Superior temporal gyrus (tissue), 1 donor: ENCODE measurements around the gene IGDCC3.
"Not testable (repeated sequence)": the region's sequence is repeated elsewhere in the genome, so short reads cannot be mapped to it uniquely, and the experiment has no call there.

Experiments
- DNase-seq: peaks from one replicate; pipeline ENCODE4 v3.0.0-alpha.2; 2016; ENCODE audit errors: extremely low spot score

The IGDCC3 gene

GRCh38 chr15:65370885-65371284 lies 6.9 kb downstream of the IGDCC3 start:
- no peak for DNase-seq

- no peak for DNase-seq
These were observed 8.2 kb downstream of the IGDCC3 start for GRCh38 chr15:65369651-65370050.

DNA sequence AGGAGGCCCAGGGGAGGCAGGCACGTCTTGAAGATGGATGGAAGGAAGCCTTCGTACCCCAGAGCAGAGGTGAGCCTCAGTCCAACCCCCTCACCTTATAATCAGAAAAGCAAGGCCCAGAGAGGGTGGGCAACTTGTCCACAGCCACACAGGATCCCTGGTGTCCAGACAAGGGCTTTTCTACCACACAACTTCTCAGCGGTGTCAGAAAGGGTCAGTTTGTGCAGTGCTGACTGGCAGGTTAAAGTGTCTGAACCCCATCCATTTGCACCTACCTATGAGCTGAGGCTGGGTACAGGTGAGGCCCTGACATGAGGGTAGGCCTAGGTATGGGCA lies 8.6 kb downstream of the IGDCC3 start:
- DNase-seq = no peak

DNA sequence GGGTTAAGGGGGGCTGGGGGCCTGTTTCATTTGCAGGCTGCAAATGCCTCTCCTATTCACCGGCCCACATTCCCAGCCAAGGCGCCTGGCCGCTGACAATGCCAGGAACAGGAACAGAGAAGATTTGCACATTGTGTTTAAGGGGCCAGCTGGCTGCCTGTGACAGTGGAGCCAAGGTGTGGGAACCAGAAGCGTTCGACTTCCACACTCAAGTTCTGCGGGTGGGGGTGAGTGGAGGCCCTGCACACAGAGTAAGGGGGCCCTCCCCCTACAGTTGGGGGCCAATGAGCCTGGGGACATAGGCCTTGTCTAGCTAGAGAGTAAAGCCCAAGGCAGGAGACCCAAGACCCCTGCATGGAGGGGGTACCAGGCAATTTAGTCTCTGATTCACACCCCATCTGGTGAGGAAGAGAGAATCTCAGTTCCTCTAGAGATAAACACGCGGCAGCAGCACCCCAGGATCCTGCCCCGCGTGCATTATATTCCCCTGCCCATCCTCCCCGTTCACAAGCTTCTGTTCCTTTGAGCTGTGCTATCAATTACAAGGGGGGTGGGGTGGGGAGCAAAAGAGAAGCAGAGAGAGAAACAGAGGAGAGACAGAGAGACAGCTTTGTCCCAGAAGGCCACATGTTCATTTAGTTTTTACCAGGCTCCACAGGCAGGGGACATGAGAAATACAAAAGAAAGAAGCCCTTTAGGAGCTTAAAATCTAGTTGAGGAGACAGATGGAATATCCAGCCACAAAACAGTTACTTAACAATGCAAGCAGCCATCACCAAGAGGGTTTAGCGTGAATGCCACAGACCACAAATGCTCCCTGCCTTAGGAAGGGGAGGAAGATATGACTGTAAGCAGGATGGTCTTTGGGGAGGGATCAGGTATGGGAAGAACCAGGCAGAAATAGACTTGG lies 9.2 kb downstream of the IGDCC3 start:
- DNase-seq = peak; percentile 41

DNA sequence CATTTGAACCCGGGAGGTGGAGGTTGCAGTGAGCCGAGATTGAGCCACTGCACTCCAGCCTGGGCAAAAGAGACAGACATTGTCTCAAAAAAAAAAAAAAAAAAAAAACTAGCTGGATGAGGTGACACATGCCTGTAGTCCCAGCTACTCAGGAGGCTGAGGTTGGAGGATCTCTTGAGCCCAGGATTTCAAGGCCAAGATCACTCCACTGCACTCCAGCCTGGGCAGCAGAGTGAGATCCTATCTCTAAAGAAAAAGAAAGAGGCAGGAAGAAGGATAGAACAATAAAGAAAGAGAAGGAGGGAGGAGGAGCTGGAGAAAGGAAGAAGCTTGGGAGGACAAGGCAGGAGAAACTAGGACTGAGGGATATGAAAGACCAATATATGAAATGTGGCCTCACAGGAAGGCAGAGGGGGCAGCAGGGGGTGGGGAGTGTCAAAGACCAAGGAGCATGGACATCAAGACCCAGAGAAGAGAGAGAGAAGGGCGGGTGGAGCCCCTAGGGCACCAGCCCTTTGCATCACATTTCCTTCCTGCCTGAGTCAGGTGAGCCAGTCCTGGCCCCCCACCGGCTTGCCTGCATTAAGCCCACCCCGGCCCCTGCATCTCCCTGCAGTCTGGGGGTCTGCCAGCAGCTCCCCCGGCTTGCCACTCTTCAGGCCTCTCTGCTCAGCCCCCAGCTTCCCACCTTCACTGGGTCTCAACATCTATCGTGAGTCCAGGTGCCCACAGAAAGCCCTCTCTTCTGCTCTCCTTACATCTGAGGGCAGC lies 11.5 kb downstream of the IGDCC3 start:
- DNase-seq = no peak

- DNase-seq = no peak
These were observed 12.6 kb downstream of the IGDCC3 start for GRCh38 chr15:65365229-65365628.

- DNase-seq = no peak
These were observed 14.0 kb downstream of the IGDCC3 start for GRCh38 chr15:65363766-65364165.

GRCh38 chr15:65363306-65363705 lies 14.5 kb downstream of the IGDCC3 start:
- no peak for DNase-seq

- no peak for DNase-seq
These were observed 15.3 kb downstream of the IGDCC3 start for GRCh38 chr15:65362491-65362890.

- DNase-seq = no peak
These were observed 15.9 kb downstream of the IGDCC3 start for GRCh38 chr15:65361708-65362459.

- DNase-seq = no peak
These were observed 17.3 kb downstream of the IGDCC3 start for GRCh38 chr15:65360506-65360905.

DNA sequence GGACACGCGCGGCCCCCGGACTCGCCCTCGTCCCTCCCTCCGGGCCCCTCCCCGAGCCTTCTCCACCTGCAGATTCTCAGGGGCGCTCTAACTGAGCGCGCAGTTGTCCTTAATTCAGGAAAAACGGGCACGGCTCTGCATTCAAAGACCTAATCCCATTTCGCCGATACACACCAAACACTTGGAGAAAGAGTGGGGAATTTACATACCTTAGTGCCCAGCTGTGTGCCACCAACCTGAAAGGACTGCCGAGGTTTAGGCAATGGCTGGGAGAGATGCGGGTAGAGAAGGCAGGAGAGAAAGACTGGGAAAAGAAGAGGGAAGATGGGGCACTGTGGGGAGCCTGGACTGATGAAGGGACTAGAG lies 21.8 kb downstream of the IGDCC3 start:
- peak; percentile 29 for DNase-seq

- peak; percentile 87 for DNase-seq
These were observed 22.4 kb downstream of the IGDCC3 start for GRCh38 chr15:65355173-65355987.

GRCh38 chr15:65354835-65355172 lies 23.0 kb downstream of the IGDCC3 start:
- no peak for DNase-seq

DNA sequence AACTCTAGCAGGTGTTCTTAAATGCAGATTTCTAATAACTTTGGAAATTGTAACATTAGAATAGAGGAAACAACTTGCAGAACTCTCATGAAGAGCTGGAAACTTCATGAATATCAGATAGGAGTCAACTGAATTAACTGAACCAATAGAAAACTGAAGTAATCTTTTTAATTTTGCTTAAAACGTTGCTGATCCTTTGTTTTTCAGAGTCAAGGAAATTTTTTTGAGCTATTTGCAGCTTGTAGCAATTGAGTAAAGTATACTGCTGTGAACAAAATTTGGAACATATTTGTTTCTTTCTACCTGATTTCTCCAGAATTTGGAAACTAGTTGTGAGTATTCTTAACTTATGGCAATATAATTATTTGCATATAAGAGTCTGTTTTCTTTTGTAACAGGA lies 25.8 kb downstream of the IGDCC3 start:
- not testable (repeated sequence) for DNase-seq

GRCh38 chr15:65349338-65349737 lies 28.5 kb downstream of the IGDCC3 start:
- DNase-seq = no peak

DNA sequence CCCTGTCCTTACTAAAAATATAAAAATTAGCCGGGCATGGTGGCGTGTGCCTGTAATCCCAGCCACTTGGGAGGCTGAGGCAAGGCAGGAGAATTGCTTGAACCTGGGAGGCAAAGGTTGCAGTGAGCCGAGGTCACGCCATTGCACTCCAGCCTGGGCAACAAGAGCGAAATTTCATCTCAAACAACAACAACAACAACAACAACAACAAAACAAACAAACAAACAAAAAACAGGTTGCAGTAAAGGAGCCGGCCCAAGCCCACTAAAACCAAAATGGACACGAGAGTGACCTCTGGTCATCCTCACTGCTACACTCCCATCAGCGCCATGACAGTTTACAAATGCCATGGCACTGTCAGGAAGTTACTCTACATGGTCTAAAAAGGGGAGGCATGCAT lies 30.0 kb downstream of the IGDCC3 start:
- not testable (repeated sequence) for DNase-seq

DNA sequence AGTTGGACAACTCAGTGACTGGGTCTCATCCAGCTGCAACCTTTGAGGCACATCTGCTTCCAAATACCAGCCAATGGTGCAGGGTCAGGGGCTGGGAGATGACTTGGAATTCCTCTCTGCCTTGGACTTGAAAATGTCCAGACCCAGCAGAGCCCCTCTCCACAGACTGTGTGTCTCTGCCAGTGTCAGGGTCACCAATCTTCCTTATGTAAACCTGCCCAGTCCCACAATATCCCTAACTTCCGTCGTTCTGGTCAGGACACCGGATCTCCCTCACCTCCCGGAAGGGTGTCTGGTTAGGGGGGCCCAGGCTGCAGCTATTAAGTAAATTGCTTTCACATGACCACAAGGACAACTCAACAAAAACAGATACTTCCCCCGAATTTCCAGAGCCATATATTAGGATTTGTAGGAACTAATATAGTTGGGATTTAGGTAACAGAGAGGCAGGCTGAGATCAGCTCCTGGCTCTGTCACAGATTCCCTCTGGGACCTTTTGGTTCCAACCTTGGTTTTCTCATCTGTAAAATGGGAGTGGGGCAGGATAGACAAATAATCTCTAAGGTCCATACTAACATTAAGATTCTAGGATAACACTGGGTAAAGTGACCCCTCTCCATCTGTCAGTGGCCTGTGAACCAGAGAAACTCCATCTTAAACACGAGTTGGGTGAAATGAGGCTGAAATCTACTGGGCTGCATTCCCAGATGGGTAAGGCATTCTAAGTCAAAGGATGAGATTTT lies 30.8 kb downstream of the IGDCC3 start:
- no peak for DNase-seq

- no peak for DNase-seq
These were observed 32.9 kb downstream of the IGDCC3 start for GRCh38 chr15:65344914-65345275.

GRCh38 chr15:65344214-65344913 lies 33.4 kb downstream of the IGDCC3 start:
- no peak for DNase-seq
